Omental fat pad (tissue), 4 donors: ENCODE results near the gene GPR55. TPM values are rescaled to one million over a fixed set of nuclear protein-coding genes. Genes with fewer than 3 reads are reported as not detected.

Experiments
- ATAC-seq: fragments of 150-250 bp; one replicate; pipeline ENCODE4 v1.9.1; 2016; ENCODE audit warnings: mild to moderate bottlenecking, moderate library complexity; ENCODE audit not compliant: low FRiP score
- DNase-seq: peaks from one replicate; pipeline ENCODE4 v3.0.0-alpha.2; 2019; ENCODE audit warnings: low spot score
- total RNA-seq, 4 donors: library from RNA; depleted of rRNA; stranded (reverse); fragments of >200 nt; gene quantifications; one replicate each; pipeline ENCODE4 v1.1.0, GENCODE V29; 2016
- TF ChIP-seq, protein P1 (sequence below), 3 donors: fragments of 450-650 bp; IDR thresholded peaks; one replicate each; pipeline ENCODE4 v1.5.1; 2016 to 2017; ENCODE audit warnings: antibody characterized with exemption in 3 of 3, mild to moderate bottlenecking in 3 of 3, moderate library complexity in 2 of 3

The GPR55 gene
- total RNA-seq, 4 donors from 2014 or later: 0.12 to 0.19 TPM; not detected in 2

DNA sequence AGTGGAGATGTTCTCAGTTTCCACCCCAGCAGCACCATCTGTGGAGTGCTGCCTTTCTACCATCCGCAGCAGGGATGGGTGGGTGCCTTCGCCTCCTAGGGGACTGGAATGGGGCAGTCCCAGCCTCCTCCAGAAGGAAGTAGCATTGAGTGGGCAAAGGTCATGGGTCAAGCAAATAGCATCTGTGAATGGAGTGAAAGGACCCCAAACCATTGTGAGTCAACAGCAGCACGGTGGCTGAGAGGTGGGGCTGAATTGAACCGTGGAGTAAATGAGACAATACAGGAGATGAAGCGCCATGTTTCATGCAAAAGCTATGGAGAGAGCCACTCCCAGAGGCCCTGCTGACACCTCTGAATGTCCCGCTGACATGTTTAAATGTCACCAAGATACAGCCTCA lies 9.7 kb downstream of the GPR55 start:
- no peak for ATAC-seq
- TF ChIP-seq, protein P1, sequence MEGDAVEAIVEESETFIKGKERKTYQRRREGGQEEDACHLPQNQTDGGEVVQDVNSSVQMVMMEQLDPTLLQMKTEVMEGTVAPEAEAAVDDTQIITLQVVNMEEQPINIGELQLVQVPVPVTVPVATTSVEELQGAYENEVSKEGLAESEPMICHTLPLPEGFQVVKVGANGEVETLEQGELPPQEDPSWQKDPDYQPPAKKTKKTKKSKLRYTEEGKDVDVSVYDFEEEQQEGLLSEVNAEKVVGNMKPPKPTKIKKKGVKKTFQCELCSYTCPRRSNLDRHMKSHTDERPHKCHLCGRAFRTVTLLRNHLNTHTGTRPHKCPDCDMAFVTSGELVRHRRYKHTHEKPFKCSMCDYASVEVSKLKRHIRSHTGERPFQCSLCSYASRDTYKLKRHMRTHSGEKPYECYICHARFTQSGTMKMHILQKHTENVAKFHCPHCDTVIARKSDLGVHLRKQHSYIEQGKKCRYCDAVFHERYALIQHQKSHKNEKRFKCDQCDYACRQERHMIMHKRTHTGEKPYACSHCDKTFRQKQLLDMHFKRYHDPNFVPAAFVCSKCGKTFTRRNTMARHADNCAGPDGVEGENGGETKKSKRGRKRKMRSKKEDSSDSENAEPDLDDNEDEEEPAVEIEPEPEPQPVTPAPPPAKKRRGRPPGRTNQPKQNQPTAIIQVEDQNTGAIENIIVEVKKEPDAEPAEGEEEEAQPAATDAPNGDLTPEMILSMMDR (IDR thresholded peaks at IDR 0.05): no peak
- peak; percentile 19 for DNase-seq

GRCh38 chr2:230914886-230915285 lies 10.2 kb downstream of the GPR55 start:
- DNase-seq (peak; percentile 3), ATAC-seq (no peak)
- TF ChIP-seq, protein P1 (IDR thresholded peaks at IDR 0.05): no peak

GRCh38 chr2:230913406-230914143 lies 11.5 kb downstream of the GPR55 start:
- ATAC-seq: no peak

GRCh38 chr2:230912724-230913123 lies 12.3 kb downstream of the GPR55 start:
- no peak for DNase-seq
- TF ChIP-seq, protein P1 (IDR thresholded peaks at IDR 0.05): no peak
- no peak for ATAC-seq

More at GRCh38 chr2:230913406-230914143, 11.5 kb downstream of the GPR55 start:
- no peak for DNase-seq
- TF ChIP-seq, protein P1 (IDR thresholded peaks at IDR 0.05): no peak

GRCh38 chr2:230912046-230912445 lies 13.0 kb downstream of the GPR55 start:
- no peak for DNase-seq
- ATAC-seq: no peak
- TF ChIP-seq, protein P1 (IDR thresholded peaks at IDR 0.05): no peak

- ATAC-seq (no peak), DNase-seq (no peak)
- TF ChIP-seq, protein P1 (IDR thresholded peaks at IDR 0.05): no peak
Measured at GRCh38 chr2:230910546-230911177, 14.4 kb downstream of the GPR55 start.
